ENCODE results near the gene KRTAP5-8.
"Not testable (repeated sequence)": the region's sequence is repeated elsewhere in the genome, so short reads cannot be mapped to it uniquely, and the experiment has no call there.

Gene KRTAP5-8

DNA sequence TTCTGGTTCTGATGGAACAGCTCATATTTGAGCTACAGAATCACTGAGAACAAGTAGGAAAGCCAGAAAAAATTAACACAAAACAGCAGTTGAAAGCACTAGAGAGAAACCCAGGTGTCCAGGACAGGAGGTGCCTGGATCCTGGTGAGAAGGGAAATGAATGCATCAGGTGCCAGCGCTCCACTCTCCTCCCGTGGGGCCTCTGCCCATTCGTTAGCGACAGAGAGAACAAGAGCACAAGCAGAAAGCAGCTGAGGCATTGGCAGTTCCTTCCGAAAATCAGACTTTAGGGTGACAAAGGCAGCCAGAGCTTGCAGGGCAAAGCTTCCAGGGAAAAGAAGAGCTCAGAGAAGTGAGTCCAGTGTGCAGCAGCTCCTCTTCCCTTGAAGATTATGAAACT lies 30.7 kb upstream of the KRTAP5-8 start:
- DNase-seq (ENCODE audit: low read depth in 2 of 2), result no peak

GRCh38 chr11:71518506-71519471 lies 19.0 kb upstream of the KRTAP5-8 start:
- no peak for DNase-seq (ENCODE audit: low read depth in 2 of 2)

- no peak for DNase-seq (ENCODE audit: low read depth in 2 of 2)
These were observed 18.3 kb upstream of the KRTAP5-8 start for GRCh38 chr11:71519546-71519945.

DNA sequence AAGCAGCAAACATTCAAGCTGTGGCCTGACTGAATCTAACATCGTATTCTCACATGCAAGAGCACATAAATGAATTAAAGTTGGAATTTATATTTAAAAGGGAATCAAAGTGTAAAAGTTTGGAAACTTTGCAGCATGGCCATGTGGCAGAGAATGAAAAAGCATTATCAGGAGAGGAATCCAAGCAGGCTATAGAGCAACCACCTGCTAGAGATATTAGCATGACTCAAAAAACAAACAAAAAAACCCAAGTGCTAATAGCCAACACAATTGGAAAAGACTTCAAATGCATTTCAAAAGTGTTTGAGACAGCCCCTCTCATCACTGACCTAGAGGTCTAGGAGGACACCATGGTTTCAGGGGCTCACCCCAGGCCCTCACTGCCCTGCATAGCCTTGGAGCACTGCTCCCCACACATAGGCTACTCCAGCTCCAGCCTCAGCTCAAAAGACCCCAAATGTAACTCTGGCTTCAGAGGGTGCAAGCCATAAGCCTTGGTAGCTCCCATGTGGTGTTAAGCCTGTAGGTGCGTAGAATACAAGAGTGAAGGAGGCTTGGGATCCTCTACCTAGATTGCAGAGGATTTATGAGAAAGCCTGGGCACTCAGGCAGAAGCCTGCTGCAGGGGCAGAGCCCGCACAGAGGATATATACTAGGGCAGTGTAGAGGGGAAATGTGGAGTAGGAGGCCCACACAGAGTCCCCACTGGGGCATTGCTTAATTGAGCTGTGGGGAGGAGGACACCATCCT lies 12.5 kb upstream of the KRTAP5-8 start:
- DNase-seq (ENCODE audit: low read depth in 2 of 2), result no peak

- no peak for DNase-seq (ENCODE audit: low read depth in 2 of 2)
These were observed 11.8 kb upstream of the KRTAP5-8 start for GRCh38 chr11:71525938-71526495.

GRCh38 chr11:71526796-71527575 lies 10.8 kb upstream of the KRTAP5-8 start, which contains the start of gene KRTAP5-7:
KRTAP5-7 (plus strand) TSS chr11:71527267; CDS start chr11:71527301, 34 bp downstream.
- DNase-seq (ENCODE audit: low read depth in 2 of 2), result not testable (repeated sequence)

DNA sequence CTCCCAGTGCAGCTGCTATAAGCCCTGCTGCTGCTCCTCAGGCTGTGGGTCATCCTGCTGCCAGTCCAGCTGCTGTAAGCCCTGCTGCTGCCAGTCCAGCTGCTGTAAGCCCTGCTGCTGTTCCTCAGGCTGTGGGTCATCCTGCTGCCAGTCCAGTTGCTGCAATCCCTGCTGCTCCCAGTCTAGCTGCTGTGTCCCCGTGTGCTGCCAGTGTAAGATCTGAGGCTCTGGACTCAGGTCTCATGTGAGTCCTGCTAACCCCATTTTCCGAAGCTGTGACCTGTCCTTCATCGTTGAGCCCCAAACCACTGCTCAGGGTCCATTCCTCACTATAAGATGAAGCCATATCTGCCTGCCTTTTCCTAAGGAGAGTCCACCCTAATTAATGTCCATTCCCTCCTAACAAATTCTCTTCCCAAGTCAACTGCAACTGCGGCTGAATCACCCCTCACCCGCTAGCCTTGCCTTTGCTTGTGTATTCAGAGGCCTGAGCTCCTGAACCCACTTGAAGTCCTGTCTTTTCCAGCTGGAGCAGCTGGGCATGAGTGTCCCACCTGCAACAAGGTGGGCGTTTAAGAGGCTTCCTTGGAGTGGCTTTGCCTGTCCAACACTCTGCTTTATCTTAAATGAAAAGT lies 10.1 kb upstream of the KRTAP5-8 start:
- no peak for DNase-seq (ENCODE audit: low read depth in 2 of 2)

- DNase-seq (ENCODE audit: low read depth in 2 of 2), result no peak
These were observed 7.2 kb upstream of the KRTAP5-8 start for GRCh38 chr11:71530602-71531001.

DNA sequence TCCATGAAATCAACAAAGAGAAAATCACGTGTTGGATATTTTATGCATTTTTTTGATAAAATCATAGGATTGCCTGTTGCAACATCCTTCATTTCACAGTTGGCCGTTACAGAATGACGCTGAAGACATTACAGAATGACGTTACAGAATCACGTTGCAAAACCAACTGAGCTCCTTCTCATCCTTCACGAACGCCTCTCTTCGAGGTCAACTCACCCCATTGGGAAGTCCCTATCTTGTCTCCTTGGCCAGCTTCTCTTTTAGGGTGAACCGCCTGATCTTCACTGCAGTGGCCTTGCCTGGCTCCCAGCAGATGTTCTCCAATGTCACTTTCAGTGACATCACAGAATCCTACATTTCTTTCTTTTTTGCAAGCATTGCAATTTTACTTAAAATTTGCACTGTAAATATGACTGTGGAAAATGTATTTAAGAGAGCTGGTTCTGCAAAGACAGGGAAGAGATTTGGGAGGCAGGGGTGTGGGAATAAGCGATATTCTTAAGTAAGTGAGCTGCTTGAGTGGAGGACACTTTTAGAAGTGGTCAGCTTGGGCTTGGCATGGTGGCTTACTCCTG lies 5.7 kb upstream of the KRTAP5-8 start:
- no peak for DNase-seq (ENCODE audit: low read depth in 2 of 2)

GRCh38 chr11:71534711-71535608 lies 2.9 kb upstream of the KRTAP5-8 start:
- not testable (repeated sequence) for DNase-seq (ENCODE audit: low read depth in 2 of 2)

- DNase-seq (ENCODE audit: low read depth in 2 of 2), result no peak
These were observed 2.0 kb upstream of the KRTAP5-8 start for GRCh38 chr11:71535825-71536224.

DNA sequence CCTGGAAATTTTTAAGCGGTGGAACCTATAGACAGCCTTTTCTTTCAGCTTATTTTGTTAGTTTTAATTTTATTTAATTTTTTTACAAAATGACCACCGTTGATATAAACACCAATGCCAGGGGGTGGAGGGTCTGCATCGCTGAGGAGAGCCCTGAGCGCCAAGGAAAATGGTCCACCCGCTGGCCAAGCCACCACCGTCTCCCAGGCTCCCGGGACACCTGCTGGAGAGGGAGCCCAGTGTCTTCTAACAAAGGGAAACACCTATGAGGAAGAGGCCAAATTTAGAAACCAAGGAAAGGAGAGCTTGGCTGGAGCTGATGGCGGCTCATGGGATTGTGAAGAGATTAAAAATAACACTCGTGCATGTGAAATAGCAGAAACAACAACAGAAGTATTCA lies 288 bp upstream of the KRTAP5-8 start:
- no peak for DNase-seq (ENCODE audit: low read depth in 2 of 2)

DNA sequence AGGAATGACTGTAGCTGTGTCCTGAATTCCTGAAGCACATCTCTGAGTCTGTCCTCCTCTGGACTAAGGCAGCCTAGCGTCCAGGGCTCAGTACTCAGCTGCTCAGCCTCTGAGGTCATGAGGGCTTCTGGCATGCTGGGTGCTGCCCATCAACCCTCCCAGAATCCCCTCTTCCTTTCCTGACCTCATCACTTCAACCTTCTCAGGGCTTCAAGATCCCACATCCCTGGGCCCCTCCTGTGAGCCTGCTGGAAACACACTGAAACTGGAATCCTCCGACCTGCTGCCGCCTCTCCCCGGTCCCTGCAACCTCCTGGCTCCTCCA lies 803 bp downstream of the KRTAP5-8 start:
- no peak for DNase-seq (ENCODE audit: low read depth in 2 of 2)

DNA sequence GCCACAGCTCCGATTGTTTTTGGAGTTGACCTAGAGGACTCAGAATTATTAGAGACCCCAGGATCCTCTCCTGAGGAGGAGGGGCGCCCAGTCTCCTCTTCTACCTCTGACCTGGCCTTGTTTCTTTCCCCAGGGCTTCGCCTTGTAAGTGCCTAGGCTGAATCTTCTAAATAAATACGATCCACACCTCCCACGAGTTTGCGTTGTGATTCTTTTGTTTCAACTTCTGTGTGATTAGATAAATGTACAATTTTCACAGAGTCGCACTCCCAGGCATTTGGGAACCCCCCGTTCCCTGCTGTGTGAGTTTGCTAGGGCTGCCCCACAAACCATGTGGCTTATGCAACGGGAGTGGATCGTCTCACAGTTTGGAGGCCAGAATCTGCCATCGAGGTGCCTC lies 1.2 kb downstream of the KRTAP5-8 start:
- no peak for DNase-seq (ENCODE audit: low read depth in 2 of 2)

- not testable (repeated sequence) for DNase-seq (ENCODE audit: low read depth in 2 of 2)
These were observed 2.1 kb downstream of the KRTAP5-8 start for GRCh38 chr11:71539971-71540370.

- not testable (repeated sequence) for DNase-seq (ENCODE audit: low read depth in 2 of 2)
These were observed 2.9 kb downstream of the KRTAP5-8 start for GRCh38 chr11:71540521-71541304.

GRCh38 chr11:71542382-71542781 lies 4.6 kb downstream of the KRTAP5-8 start:
- DNase-seq (ENCODE audit: low read depth in 2 of 2), result no peak

DNA sequence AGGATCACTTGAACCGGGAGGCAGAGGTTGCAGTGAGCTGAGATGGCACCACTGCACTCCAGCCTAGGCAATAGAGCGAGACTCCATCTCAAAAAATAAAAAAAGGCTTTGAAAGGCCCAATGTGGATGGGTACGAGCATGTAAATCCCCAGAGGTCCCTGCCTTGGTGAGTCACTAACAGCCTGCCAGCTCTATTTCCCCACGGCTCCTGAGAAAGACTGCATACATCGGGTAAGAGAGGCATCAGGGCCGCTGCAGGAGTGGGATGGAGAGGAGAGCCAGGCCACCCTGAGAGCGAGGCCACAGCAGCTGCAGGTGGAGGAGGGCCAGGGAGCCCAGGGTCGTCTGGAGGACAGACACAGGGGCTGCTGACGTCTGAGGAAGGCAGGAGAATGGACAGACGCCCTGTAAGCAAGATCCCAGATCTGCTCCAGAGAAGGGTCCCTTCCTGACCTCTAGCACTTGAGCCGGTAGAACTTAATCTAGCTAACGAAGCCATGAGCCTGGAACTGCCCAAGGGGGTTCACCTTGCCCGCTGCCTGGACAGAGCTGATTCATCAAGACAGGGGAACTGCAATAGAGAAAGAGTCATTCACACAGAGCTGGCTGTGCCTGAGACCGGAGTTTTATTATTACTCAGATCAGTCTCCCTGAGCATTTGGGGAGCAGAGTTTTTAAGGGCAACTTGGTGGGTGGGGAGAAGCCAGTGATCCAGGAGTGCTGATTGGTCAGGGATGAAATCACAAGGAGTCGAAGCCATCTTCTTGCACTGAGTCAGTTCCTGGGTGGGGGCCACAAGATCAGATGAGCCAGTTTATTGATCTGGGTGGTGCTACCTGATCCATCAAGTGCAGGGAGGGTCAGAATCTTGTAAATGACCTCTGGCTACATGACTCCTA lies 5.3 kb downstream of the KRTAP5-8 start:
- no peak for DNase-seq (ENCODE audit: low read depth in 2 of 2)

Data from fibroblast of skin of left biceps (primary cell).